Fibroblast of lung (primary cell): ENCODE measurements around the gene KNG1. TPM values are rescaled to one million over a fixed set of nuclear protein-coding genes. Genes with fewer than 3 reads are reported as not detected.

Experiments used
- DNase-seq, 2 donors: peaks; one replicate each; pipeline versions ENCODE4 v3.0.0 to v3.0.0-alpha.2; 2010; ENCODE audit warnings: low read depth in 2 of 2
- H2AFZ ChIP-seq: 2 replicates; pipeline ENCODE4 v1.5.1; 2012; ENCODE audit warnings: low read length, control low read depth, inconsistent platforms
- H3K27ac ChIP-seq: 2 replicates; pipeline ENCODE4 v1.5.1; 2011; ENCODE audit warnings: low read length, control low read depth; ENCODE audit not compliant: insufficient read depth
- H3K27me3 ChIP-seq: 2 replicates; pipeline ENCODE4 v1.5.1; 2011; ENCODE audit warnings: mild to moderate bottlenecking, low read length; ENCODE audit not compliant: control insufficient read depth, insufficient read depth
- H3K36me3 ChIP-seq: 2 replicates; pipeline ENCODE4 v1.5.1; 2011; ENCODE audit warnings: low read length; ENCODE audit not compliant: control insufficient read depth, insufficient read depth
- H3K4me1 ChIP-seq: 2 replicates; pipeline ENCODE4 v1.5.1; 2011; ENCODE audit warnings: low read length; ENCODE audit not compliant: control insufficient read depth, insufficient read depth; ENCODE audit errors: extremely low read depth
- H3K4me2 ChIP-seq: 2 replicates; pipeline ENCODE4 v1.5.1; 2011; ENCODE audit warnings: low read length, control low read depth; ENCODE audit not compliant: insufficient read depth; ENCODE audit errors: extremely low read depth
- H3K4me3 ChIP-seq, 4 experiments: fragments of 200-600 bp in 1 of 4; sonication (generic) in 1 of 4; replicated peaks in 1 of 4; 2 replicates each; pipeline ENCODE4 v1.5.1; 2011 to 2016; ENCODE audit warnings: low read length in 4 of 4, low read depth in 3 of 4, mild to moderate bottlenecking in 3 of 4, control low read depth in 2 of 4, inconsistent platforms in 1 of 4, mixed read lengths in 1 of 4; ENCODE audit not compliant: insufficient read depth in 1 of 4; ENCODE audit errors: control extremely low read depth in 1 of 4
- H3K79me2 ChIP-seq: 2 replicates; pipeline ENCODE4 v1.5.1; 2012; ENCODE audit warnings: mild to moderate bottlenecking, low read length, inconsistent platforms; ENCODE audit not compliant: control insufficient read depth, insufficient read depth
- H3K9ac ChIP-seq: 2 replicates; pipeline ENCODE4 v1.5.1; 2011; ENCODE audit warnings: mild to moderate bottlenecking, low read length, control low read depth; ENCODE audit not compliant: insufficient read depth
- H3K9me3 ChIP-seq: 2 replicates; pipeline ENCODE4 v1.5.1; 2012; ENCODE audit warnings: low read depth, low read length; ENCODE audit not compliant: control insufficient read depth, insufficient read depth
- H4K20me1 ChIP-seq: 2 replicates; pipeline ENCODE4 v1.5.1; 2011; ENCODE audit warnings: low read length; ENCODE audit not compliant: control insufficient read depth, insufficient read depth; ENCODE audit errors: extremely low read depth
- CTCF ChIP-seq, 2 donors: IDR thresholded peaks in 1 of 2; conservative IDR thresholded peaks in 1 of 2; 1 replicate in 1 of 2; 2 replicates in 1 of 2; pipeline ENCODE4 v1.5.1; 2011 to 2012; ENCODE audit warnings: low read length in 2 of 2, control low read depth in 1 of 2, inconsistent platforms in 1 of 2, low read depth in 1 of 2, mild to moderate bottlenecking in 1 of 2
- EZH2 ChIP-seq: IDR thresholded peaks from 2 replicates; pipeline ENCODE4 v1.5.1; 2012; ENCODE audit warnings: low read length, control low read depth, mild to moderate bottlenecking; ENCODE audit errors: missing control alignments
- polyA plus RNA-seq, 2 donors: library from polyadenylated mRNA; depleted of rRNA in 1 of 2; stranded (reverse) in 1 of 2; unstranded in 1 of 2; fragments of >200 nt; gene quantifications; 2 replicates each; pipeline ENCODE4 v1.2.1, GENCODE V29; 2011 to 2012; ENCODE audit warnings: missing spikeins in 1 of 2
- total RNA-seq: library from RNA; depleted of rRNA; stranded (reverse); fragments of >200 nt; gene quantifications from 2 replicates; pipeline ENCODE4 v1.2.1, GENCODE V29; 2014

Gene KNG1
- total and polyA plus RNA-seq, 2 donors (not counting 1 experiment from before 2014, with no cell fraction given), result not detected

- TF ChIP-seq CTCF (conservative IDR thresholded peaks at IDR 0.05 in 1 of 2, IDR thresholded peaks at IDR 0.05 in 1 of 2; ENCODE audit: low read depth in 1 of 2, low read length in 2 of 2) (no peak), EZH2 (no peak)
- H3K9me3 ChIP-seq, result no peaks in the 10 kb centered on the region
- H3K36me3 ChIP-seq, result peaks cover 22% of the 10 kb centered on the region
- H3K27me3 ChIP-seq, result no peaks in the 10 kb centered on the region
- H3K4me1 ChIP-seq, result no peaks in the 10 kb centered on the region
- no peak for DNase-seq
- peak overlapping the region; percentile 95 for H3K9ac ChIP-seq
- H3K27ac ChIP-seq, result peak overlapping the region; percentile 97
- H2AFZ ChIP-seq, result no peak overlapping the region
- H3K4me2 ChIP-seq, result peak overlapping the region; percentile 82
- H3K79me2 ChIP-seq, result peaks cover 51% of the 10 kb centered on the region
- peak overlapping the region; percentile 97 to 100 (median 99) for H3K4me3 ChIP-seq
- peaks cover 14% of the 10 kb centered on the region for H4K20me1 ChIP-seq
Observed at GRCh38 chr3:186784820-186785494, 67.8 kb downstream of the KNG1 start.

- no peak for DNase-seq
- peaks cover 14% of the 10 kb centered on the region for H4K20me1 ChIP-seq
- H3K27me3 ChIP-seq, result no peaks in the 10 kb centered on the region
- H2AFZ ChIP-seq, result no peak overlapping the region
- peak overlapping the region; percentile 97 to 100 (median 99) for H3K4me3 ChIP-seq
- TF ChIP-seq EZH2, result no peak
- no peak for TF ChIP-seq CTCF (conservative IDR thresholded peaks at IDR 0.05 in 1 of 2, IDR thresholded peaks at IDR 0.05 in 1 of 2; ENCODE audit: low read depth in 1 of 2, low read length in 2 of 2)
- H3K4me1 ChIP-seq, result no peaks in the 10 kb centered on the region
- peak overlapping the region; percentile 82 for H3K4me2 ChIP-seq
- H3K9ac ChIP-seq, result no peak overlapping the region
- H3K27ac ChIP-seq, result peak overlapping the region; percentile 12
- peaks cover 51% of the 10 kb centered on the region for H3K79me2 ChIP-seq
- H3K36me3 ChIP-seq, result peaks cover 22% of the 10 kb centered on the region
- no peaks in the 10 kb centered on the region for H3K9me3 ChIP-seq
Observed at GRCh38 chr3:186785495-186786018, 68.4 kb downstream of the KNG1 start.

GRCh38 chr3:186786922-186787321 lies 69.8 kb downstream of the KNG1 start:
- no peak overlapping the region for H2AFZ ChIP-seq
- H3K4me3 ChIP-seq, result peak overlapping the region; percentile 97 to 100 (median 99)
- TF ChIP-seq CTCF (conservative IDR thresholded peaks at IDR 0.05 in 1 of 2, IDR thresholded peaks at IDR 0.05 in 1 of 2; ENCODE audit: low read depth in 1 of 2, low read length in 2 of 2) (no peak), EZH2 (no peak)
- no peaks in the 10 kb centered on the region for H3K9me3 ChIP-seq
- peaks cover 51% of the 10 kb centered on the region for H3K79me2 ChIP-seq
- no peak for DNase-seq
- H3K27ac ChIP-seq, result no peak overlapping the region
- H4K20me1 ChIP-seq, result peaks cover 14% of the 10 kb centered on the region
- H3K27me3 ChIP-seq, result no peaks in the 10 kb centered on the region
- no peaks in the 10 kb centered on the region for H3K4me1 ChIP-seq
- H3K36me3 ChIP-seq, result peaks cover 22% of the 10 kb centered on the region
- peak overlapping the region; percentile 82 for H3K4me2 ChIP-seq
- H3K9ac ChIP-seq, result no peak overlapping the region
